RPMI8226 (cell line): Measurements from ENCODE around the gene TGFB2.

Experiments
- DNase-seq: peaks from one replicate; pipeline ENCODE4 v3.0.0-alpha.2; 2015

TGFB2 gene

DNA sequence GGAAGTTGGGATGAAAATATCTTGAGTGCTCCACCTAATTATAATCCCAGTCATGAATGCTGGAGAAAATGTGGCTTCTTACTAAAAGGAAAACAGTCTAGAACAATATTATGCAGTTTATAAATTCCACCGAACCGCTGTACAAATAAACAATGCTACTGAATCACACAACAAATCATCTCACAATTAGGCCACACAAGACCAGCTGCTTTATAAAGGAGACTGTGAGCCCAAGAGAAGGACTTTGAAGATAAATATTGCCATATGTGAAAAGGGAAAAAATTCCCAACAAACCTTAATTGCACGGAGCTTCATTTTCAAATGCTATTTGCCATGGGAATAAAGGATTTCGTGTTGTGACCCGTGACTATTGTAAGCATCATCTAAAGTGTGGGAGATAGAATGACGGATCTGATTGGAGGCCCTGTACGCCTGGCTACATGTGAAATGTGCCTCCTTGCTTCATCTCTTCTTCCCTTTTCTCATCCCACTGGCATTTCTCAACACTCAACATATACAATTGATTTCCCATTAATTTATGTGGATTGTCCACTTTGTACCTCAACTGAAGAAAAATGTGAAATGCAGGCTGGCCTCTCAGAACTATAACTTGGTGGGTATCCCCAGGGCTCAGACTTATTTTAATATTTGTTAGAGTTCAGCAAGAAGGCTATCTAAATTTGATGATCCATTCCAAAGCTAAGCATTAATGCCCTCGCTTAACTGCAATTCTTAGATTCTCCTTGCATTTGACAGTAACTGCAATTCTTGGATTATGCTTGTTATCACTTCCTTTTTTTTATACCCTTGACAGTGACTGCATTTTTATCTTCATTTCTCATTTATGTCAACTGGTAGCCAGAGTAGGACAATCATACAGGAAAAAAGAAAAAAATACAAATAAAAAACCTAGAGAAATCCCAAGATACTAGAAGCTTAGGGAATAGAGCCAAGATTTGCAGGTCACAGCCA is 122.3 kb downstream of the TGFB2 start:
- DNase-seq, result no peak

- DNase-seq, result no peak
Measured at GRCh38 chr1:218468711-218469110, 123.6 kb downstream of the TGFB2 start.

- no peak for DNase-seq
Measured at GRCh38 chr1:218472885-218473284, 127.7 kb downstream of the TGFB2 start.

DNA sequence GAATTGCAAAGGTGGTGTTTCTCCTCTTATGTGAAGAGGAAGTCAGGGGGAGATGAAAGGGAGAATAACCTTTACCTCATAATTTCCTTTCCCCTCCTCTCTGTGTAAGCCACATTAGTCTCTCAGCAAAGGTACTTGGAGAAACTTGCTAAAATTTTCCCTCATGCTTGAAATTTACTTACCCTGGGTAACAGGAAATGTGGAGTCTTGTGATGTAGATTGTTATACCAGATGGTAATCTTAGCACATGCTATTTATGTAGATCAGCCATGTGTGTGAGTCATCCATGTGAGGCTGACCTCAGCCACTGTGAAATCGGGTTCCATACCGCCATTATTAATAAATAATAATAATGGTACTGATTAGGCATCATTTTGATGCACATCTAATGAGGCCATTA is 128.4 kb downstream of the TGFB2 start:
- no peak for DNase-seq

DNA sequence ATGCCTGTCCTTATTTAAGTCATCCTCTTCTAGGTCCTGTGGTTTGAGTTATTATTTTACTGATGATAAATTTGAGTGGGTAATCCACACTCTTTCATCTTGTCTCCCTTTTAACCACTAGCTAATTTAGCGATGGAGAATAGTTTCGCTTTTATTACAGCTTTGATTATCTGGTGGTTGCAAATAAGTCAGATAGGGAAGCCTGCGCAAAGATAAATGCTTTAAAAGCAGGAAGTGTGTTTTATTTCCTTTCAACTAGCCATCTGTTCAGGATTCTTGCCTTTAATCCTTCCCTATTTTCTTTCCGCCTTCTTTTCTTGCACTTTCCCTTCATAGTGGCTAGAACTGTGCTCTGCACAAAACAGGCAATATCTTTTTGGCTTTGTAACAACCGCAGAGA is 129.0 kb downstream of the TGFB2 start:
- no peak for DNase-seq

- DNase-seq, result no peak
Measured at GRCh38 chr1:218475275-218475674, 130.1 kb downstream of the TGFB2 start.

- DNase-seq, result no peak
Measured at GRCh38 chr1:218475699-218476098, 130.6 kb downstream of the TGFB2 start.

GRCh38 chr1:218476385-218476784 is 131.2 kb downstream of the TGFB2 start:
- no peak for DNase-seq

GRCh38 chr1:218478336-218478735 is 133.2 kb downstream of the TGFB2 start:
- no peak for DNase-seq

- DNase-seq, result no peak
Measured at GRCh38 chr1:218479436-218480115, 134.4 kb downstream of the TGFB2 start.

DNA sequence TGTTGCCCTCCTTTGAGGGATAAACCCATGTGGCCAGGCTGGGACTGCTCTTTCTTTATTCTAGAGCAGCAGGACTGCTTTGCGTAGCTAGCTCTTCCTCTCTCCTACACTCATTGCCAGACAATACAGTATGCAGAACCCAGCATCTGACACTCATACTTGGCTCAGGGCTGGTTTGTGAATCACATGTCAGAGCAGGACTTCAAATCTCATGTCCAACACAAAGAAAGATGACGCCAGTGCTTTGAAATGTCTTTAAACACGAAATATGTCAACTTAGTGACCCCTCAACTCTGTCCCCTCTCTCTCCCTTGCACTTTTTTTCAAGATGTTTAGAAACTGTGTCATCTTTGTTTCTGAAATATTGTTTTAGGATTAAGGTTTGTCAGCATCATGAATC is 135.0 kb downstream of the TGFB2 start:
- DNase-seq, result no peak

DNA sequence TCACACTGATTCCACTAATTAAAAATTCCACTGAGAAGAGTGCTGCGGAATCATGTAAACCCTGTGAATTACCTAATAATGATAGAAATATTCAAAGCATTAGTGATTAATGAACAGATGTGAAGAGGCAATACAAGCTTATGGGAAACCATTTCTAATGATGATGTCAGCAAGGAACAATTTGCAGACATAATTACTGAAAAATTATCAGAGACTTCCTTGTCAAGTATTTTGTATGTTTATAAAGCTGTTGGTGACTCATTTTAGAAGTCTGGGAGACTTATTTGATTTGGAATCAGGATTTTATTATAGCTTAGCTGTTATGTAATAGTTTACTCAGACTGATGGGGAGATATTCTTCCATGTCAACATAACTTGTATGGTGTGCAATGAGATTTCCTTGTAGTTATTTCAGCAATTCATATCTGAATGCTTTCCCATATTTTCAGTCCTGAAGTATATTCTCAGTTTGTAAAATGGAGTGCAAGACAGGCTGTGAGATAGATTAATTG is 135.5 kb downstream of the TGFB2 start:
- DNase-seq, result no peak

DNA sequence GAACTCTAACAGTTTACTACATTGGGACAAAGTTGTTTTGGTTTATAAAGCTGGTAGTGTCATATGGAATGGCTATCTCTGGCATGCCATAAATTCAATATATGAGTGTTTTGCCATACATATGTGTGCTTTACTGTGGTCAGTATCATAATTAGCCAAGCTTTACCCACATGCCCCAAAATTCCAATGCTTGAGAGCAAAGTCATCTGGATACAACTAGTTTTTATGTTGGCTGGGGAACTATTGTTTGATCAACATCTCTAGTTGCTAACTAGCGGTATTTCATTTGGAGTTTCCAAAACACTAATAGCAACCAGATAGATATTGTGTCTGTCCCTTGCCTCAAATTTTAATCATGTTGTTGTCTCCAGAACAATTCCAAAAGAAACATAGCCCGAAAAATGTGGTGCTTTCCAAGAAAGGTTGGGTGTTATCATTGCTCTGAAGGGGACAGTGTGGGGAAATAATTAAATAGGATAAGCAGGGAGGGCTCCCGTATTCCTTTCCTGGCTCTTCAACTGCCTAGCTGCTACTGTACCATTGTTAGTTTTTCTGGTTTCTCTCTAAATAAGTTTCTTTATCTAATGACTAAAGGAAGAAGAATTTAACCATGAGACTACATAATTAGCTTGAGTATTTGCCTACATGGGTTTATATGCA is 136.1 kb downstream of the TGFB2 start:
- DNase-seq, result no peak

DNA sequence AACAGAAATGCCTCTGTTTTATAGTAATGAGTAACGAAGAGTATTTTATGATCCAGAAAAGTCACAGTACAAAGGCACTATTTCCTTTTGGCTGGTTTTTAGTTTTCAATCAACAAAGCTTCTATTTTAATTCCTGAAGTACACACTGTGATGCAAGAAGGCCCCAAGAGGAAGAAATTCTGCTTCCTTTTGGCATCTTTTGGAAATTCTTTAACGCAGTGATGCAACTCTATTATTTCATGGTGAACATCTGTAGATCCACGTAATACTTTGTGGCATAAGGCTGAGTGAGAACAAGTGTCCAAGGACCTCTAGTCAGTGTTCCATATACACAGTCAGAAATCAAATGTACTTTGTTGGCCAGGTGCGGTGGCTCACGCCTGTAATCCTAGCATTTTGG is 137.5 kb downstream of the TGFB2 start:
- DNase-seq, result no peak

GRCh38 chr1:218485241-218485928 is 140.2 kb downstream of the TGFB2 start:
- DNase-seq, result no peak

DNA sequence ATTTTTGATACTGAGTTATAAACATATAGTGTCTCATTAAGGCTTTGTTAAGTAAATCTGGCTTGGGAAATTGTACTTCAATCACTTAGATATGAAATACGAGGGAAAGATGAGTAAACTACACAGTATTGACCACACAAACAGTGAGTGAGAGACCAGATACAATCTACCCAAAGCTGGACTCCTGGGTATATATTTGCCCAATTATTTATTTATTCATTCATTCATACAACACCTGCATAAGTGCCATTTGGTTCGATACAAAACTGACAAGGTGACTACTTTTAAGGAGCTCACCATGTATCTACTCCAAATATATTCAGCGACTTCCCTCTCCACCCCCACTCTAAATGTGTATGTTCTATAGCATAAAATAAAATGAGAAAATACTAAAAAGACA is 143.4 kb downstream of the TGFB2 start:
- DNase-seq, result no peak

- no peak for DNase-seq
Measured at GRCh38 chr1:218488986-218489385, 143.8 kb downstream of the TGFB2 start.

DNA sequence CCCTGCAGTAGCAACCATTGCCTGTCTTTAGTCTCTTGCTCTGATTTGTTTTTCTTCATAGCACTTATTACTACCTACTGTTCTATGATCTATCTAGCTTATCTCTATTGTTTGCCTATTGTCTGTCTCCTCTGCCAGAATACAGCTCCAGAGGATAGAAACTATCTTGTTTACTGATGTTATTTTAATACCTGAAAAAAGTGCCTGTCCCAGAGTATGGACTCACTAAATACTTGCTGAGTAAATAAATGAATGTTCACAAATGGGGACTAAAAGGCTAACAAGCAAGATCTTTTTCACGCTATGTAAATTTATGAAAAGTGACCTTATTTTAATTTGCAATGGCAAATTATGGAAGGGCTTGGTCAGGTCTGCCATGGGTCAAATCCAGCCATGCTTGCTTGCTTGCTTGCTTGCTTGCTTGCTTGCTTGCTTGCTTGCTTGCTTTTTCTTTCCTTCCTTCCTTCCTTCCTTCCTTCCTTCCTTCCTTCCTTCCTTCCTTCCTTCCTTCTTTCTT is 145.3 kb downstream of the TGFB2 start:
- no peak for DNase-seq

DNA sequence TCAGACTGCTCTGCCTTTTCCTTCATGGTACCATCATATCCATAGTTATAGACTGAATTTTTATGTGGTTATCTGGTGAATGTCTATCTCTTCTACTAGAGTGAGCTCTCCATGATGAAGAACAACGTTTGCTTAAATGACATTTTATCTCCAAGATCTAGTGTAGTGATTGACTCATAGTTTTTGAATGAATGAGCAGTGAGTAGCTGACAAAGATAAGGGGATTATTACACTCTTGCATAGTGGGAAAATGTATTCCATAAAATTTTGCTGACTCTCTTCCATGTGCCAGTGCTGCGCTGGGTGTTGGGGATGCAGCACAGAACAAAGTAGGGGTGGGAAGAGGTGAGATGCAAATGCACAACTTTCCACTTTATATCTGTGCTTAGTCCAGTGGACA is 147.7 kb downstream of the TGFB2 start:
- DNase-seq, result no peak

GRCh38 chr1:218493986-218494385 is 148.8 kb downstream of the TGFB2 start:
- no peak for DNase-seq
